GM20000 (cell line): ENCODE data around the gene ZMYND11.
A peak's percentile ranks its signal among the peaks of the same experiment; 100 is the strongest.

ENCODE experiments used
- DNase-seq: peaks from one replicate; pipeline ENCODE4 v3.0.0; 2012; ENCODE audit warnings: low spot score
- TF ChIP-seq, protein P1 (sequence below): IDR thresholded peaks from 2 replicates; pipeline ENCODE4 v1.5.1; 2012; ENCODE audit warnings: mild to moderate bottlenecking, control low read depth; ENCODE audit errors: extremely low read depth, missing control alignments

Gene ZMYND11

DNA sequence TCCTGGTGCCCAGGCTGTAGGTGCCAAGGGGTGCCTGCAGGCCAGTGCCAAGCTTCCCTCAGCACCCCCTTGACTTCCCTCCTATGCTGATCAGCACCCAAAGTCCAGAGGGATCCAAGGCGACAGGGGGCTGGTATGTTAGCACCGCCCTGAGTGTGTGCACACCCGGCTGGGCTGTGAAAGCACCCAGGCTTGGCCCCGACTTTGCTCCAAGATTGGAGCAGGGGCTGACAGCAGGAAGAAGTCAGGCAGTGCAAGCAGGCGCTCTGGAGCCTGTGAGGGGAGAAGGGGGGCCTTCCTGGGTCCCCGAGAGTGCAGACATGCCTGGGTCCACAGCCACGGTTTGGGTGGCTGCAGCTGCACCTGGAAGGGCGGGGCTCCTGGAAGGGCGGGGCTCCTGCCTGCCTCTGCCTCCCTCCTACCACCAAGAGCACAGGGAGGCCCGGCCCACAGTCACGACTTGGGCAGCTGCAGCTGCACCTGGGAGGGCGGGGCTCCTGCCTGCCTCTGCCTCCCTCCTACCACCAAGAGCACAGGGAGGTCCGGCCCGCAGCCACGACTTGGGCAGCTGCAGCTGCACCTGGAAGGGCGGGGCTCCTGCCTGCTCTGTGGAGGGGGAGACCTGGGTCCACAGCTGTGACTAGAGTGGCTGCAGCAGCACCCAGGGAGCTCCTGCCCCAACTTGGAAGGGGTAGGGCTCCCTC is 30.2 kb upstream of the ZMYND11 start:
- no peak for DNase-seq
- TF ChIP-seq, protein P1, sequence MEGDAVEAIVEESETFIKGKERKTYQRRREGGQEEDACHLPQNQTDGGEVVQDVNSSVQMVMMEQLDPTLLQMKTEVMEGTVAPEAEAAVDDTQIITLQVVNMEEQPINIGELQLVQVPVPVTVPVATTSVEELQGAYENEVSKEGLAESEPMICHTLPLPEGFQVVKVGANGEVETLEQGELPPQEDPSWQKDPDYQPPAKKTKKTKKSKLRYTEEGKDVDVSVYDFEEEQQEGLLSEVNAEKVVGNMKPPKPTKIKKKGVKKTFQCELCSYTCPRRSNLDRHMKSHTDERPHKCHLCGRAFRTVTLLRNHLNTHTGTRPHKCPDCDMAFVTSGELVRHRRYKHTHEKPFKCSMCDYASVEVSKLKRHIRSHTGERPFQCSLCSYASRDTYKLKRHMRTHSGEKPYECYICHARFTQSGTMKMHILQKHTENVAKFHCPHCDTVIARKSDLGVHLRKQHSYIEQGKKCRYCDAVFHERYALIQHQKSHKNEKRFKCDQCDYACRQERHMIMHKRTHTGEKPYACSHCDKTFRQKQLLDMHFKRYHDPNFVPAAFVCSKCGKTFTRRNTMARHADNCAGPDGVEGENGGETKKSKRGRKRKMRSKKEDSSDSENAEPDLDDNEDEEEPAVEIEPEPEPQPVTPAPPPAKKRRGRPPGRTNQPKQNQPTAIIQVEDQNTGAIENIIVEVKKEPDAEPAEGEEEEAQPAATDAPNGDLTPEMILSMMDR, result no peak

DNA sequence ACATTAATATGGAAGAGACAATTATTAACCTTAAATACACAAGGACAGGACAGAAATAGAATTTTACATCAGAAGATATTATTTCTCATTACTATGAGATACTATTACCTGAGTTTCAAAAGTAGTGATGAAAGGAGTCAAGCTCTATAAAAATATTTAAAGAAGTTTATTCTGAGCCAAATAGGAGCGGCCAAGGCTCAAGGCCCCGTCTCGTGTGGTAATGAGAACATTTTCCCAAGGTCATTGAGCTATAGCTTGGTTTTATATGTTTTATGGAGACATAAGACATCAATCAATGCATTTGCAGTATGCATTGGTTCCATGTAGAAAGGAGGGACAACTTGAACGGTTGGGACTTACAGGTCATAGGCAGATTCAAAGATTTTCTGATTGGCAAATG is 29.4 kb upstream of the ZMYND11 start:
- DNase-seq, result no peak
- TF ChIP-seq, protein P1, result no peak

DNA sequence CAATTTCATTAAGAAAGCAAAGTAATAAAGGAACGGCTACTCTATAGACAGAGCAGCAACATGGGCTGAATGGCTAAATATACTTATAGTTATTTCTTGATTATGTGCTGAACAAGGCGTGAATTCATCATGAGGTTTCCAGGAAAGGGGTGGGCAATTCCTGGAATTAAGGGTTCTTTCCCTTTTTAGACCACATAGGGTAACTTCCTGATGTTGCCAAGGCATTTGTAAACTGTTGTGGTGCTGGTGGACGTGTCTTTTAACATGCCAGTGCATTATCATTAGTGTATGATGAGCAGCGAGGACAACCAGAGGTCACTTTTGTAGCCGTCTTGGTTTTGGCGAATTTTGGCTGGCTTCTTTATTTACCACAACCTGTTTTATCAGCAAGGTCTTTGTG is 28.5 kb upstream of the ZMYND11 start:
- TF ChIP-seq, protein P1, result no peak
- no peak for DNase-seq

DNA sequence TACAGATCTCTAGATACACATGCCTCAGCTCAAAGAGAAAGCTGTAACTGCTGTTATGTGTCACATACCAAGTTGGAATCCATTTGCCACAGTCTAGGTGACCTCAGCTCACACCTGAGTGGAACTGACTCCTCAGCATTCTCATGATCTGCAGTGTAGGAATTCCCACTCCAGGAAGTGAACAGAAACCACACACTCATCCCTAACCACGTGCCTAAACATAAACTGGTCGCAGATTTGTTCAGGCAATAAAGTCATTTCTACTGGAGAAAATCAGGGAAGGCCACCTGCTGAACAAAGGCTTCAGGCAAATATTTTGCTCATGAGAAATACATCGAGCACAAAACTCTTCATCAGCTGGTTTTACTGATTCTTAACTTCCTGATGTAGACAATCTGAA is 23.0 kb upstream of the ZMYND11 start:
- DNase-seq, result no peak
- TF ChIP-seq, protein P1, result no peak

DNA sequence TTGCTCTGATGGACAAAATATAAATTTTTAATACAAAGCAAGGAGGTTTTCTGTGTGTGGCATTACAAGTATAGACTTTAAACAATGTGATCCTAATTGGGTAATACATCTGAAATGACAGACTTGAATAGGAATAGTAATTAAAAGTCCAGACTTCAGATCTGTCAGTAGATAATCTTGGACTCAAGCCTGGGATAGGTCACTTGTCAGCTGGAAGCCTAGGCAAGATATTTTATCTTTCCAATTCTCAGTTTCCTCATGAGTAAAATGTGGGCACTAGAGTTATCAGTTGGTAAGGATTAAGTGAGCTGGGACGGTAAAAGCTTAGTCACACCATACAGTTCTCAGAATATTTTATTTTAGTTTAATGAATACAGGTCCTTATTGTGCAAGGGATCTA is 10.4 kb upstream of the ZMYND11 start:
- DNase-seq, result no peak
- TF ChIP-seq, protein P1, result no peak

DNA sequence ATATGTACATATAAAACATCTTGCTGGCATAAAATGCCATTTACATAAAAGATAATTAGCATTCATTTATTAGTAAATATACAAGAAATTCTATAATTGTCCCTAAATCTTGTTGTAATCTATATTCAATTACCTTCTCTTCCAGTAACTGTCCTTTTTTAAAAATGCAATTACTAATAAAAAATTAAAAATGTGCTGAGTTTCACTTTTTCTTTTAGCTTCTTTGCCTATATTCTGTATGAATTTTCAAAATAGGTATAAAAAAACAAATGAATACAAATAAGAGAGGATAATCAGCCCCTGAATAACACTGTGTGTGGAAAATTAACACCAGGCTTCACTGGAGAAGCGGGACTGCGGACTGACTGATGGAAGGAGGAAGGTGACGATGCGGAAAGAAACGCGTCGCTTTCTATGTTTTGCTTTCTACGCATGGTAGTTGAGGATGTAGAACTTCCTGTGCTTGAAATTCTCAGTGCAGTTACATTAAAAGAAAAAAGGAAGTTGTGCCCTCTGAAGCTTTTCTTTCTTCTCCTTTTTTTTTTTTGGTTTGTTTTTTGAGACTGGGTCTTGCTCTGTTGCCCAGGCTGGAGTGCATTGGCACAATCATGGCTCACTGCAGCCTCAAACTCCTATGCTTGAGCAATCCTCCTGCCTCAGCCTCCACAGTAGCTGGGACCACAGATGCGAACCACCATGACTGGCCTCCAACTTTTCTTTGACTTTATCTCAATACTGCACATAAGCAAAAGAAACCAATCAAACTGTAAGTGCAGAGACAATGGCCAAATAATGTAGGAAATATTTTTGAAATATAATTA is 7.4 kb upstream of the ZMYND11 start:
- TF ChIP-seq, protein P1, result no peak
- peak; percentile 58 for DNase-seq

DNA sequence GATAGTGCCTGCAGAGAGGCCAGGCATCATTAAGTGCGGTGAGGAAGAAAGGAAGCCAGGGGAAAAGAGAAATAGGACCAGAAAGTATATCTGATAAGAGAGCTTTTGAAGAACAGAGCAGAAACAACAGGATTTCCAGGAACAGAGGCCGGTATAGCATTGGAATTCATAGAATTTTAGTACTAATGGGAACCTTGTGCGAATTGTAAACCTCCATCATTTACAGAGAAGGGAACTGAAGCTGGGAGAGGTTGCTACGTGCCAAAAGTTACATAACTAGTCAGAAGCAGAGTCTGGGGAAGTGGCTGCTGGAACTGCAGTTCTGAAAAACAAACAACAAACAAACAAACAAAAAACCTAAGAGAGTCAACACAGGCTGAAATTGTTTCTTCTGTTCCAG is 5.4 kb upstream of the ZMYND11 start:
- TF ChIP-seq, protein P1, result no peak
- DNase-seq, result no peak
